Mesothelial cell of epicardium (in vitro differentiated cells): Measurements from ENCODE around the gene FBXW2. TPM values are rescaled to one million over a fixed set of nuclear protein-coding genes. Genes with fewer than 3 reads are reported as not detected.

Experiments
- DNase-seq, 2 experiments: peaks; one replicate each; pipeline ENCODE4 v3.0.0; 2021; ENCODE audit warnings: low spot score in 2 of 2; ENCODE audit not compliant: unreplicated experiment in 2 of 2
- H3K27ac Mint-ChIP-seq: 2 replicates; pipeline ENCODE4 v1.8.0; 2021; ENCODE audit warnings: mixed read lengths
- H3K27me3 Mint-ChIP-seq: 2 replicates; pipeline ENCODE4 v1.8.0; 2021; ENCODE audit warnings: low read depth, mixed read lengths
- H3K36me3 Mint-ChIP-seq: 2 replicates; pipeline ENCODE4 v1.8.0; 2021; ENCODE audit warnings: mixed read lengths
- H3K4me1 Mint-ChIP-seq: 2 replicates; pipeline ENCODE4 v1.8.0; 2021; ENCODE audit warnings: mixed read lengths
- H3K4me3 Mint-ChIP-seq: 2 replicates; pipeline ENCODE4 v1.8.0; 2021; ENCODE audit warnings: mild to moderate bottlenecking, moderate library complexity, mixed read lengths
- H3K9me3 Mint-ChIP-seq: 2 replicates; pipeline ENCODE4 v1.8.0; 2021; ENCODE audit warnings: mixed read lengths
- total RNA-seq: library from RNA; stranded (reverse); gene quantifications from 3 replicates; pipeline ENCODE4 v1.2.1, GENCODE V29; 2021
- TF ChIP-seq, protein P1 (sequence below): fragments of 200-600 bp; sonication (generic); IDR thresholded peaks from one replicate; pipeline ENCODE4 v1.5.0; 2021; ENCODE audit warnings: antibody characterized with exemption; ENCODE audit not compliant: unreplicated experiment

The FBXW2 gene
- total RNA-seq, 1 donor from 2014 or later, result 67.5 TPM

DNA sequence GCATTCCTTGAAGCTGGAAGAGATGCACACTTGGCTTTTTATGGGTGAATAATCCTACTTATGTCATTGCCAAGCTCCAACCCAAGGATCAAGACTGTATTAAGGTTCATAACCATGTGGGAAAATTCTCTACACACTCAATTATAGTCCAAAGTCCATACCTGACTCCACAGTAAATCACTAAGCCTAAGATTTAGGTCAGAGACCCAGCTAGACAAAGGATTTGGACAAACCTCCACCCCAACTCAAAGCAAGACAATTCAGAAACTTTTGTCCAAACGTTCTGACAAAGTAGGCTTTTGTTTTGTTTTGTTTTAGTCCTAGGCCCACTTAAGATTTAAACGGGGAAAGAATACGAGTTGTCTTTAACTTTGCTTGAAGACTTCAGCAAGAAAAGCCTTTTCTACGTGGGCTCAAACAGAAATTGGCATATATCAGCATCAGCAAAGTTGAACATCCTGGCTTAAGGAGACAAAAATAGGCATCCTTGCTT lies 80.6 kb downstream of the FBXW2 start:
- peak overlapping the region; percentile 6 for H3K27ac Mint-ChIP-seq
- peak overlapping the region; percentile 89 for H3K4me3 Mint-ChIP-seq
- no peaks in the 10 kb centered on the region for H3K27me3 Mint-ChIP-seq

DNA sequence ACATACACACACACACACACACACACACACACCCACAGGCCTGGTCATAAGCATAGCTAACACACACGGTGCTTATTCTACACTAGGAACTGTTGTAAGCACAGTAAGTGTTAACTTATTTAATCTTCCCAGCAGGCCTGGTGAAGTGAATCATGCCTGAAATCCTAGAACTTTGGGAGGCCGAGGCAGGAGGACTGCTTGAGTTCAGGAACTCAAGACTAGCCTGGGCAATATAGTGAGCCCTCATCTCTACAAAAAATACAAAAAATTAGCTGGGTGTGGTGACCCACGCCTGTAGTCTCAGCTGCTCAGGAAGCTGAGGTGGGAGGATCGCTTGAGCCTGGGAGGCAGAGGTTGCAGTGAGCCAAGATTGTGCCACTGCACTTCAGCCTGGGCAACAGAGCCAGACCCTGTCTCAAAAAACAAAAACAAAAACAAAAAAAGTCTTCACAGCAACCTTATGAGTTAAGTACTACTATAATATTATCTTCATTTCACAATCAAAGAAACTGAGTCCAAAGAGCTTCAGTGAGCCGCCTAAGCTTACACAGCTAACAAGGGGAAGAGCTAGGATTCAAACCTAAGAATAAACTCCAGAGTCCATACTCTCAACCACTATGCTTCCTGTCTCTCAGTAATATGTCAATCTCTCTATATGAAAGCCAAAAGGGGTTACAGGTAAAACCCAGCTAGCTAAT lies 81.2 kb downstream of the FBXW2 start:
- no peak overlapping the region for H3K27ac Mint-ChIP-seq
- peak overlapping the region; percentile 89 for H3K4me3 Mint-ChIP-seq
- DNase-seq, result no peak
- no peaks in the 10 kb centered on the region for H3K27me3 Mint-ChIP-seq
- H3K36me3 Mint-ChIP-seq, result no peaks in the 10 kb centered on the region
- TF ChIP-seq, protein P1, sequence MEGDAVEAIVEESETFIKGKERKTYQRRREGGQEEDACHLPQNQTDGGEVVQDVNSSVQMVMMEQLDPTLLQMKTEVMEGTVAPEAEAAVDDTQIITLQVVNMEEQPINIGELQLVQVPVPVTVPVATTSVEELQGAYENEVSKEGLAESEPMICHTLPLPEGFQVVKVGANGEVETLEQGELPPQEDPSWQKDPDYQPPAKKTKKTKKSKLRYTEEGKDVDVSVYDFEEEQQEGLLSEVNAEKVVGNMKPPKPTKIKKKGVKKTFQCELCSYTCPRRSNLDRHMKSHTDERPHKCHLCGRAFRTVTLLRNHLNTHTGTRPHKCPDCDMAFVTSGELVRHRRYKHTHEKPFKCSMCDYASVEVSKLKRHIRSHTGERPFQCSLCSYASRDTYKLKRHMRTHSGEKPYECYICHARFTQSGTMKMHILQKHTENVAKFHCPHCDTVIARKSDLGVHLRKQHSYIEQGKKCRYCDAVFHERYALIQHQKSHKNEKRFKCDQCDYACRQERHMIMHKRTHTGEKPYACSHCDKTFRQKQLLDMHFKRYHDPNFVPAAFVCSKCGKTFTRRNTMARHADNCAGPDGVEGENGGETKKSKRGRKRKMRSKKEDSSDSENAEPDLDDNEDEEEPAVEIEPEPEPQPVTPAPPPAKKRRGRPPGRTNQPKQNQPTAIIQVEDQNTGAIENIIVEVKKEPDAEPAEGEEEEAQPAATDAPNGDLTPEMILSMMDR, result no peak
- peaks cover 46% of the 10 kb centered on the region for H3K4me1 Mint-ChIP-seq
- no peaks in the 10 kb centered on the region for H3K9me3 Mint-ChIP-seq

More for the DNA sequence above, 80.6 kb downstream of the FBXW2 start:
- Mint-ChIP-seq H3K36me3 (no peaks in the 10 kb centered on the region), H3K4me1 (peaks cover 41% of the 10 kb centered on the region), H3K9me3 (no peaks in the 10 kb centered on the region)
- DNase-seq, result no peak
- TF ChIP-seq, protein P1, result no peak

DNA sequence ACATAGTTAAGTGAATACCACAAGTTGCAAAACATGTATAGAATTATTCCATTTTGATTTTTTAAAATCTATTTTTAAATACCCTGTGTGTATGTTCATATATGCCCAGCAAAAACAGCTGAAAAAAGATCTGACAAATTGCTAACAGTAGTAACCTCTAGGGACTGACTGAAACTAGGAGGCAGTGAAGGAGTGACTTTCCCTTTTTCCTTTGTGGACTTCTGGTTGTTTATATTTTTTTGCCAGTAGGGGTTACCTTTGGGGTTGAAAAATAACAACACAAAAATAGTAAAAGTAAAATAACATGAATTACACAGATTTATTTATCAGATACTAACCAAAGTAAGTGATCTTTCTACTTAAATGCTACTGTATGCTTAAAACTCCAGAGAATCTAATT lies 81.9 kb downstream of the FBXW2 start:
- H3K4me1 Mint-ChIP-seq, result peaks cover 50% of the 10 kb centered on the region
- no peak for DNase-seq
- TF ChIP-seq, protein P1, result no peak
- H3K27me3 Mint-ChIP-seq, result no peaks in the 10 kb centered on the region
- H3K9me3 Mint-ChIP-seq, result no peaks in the 10 kb centered on the region
- peak overlapping the region; percentile 19 for H3K27ac Mint-ChIP-seq
- H3K4me3 Mint-ChIP-seq, result no peak overlapping the region
- no peaks in the 10 kb centered on the region for H3K36me3 Mint-ChIP-seq

DNA sequence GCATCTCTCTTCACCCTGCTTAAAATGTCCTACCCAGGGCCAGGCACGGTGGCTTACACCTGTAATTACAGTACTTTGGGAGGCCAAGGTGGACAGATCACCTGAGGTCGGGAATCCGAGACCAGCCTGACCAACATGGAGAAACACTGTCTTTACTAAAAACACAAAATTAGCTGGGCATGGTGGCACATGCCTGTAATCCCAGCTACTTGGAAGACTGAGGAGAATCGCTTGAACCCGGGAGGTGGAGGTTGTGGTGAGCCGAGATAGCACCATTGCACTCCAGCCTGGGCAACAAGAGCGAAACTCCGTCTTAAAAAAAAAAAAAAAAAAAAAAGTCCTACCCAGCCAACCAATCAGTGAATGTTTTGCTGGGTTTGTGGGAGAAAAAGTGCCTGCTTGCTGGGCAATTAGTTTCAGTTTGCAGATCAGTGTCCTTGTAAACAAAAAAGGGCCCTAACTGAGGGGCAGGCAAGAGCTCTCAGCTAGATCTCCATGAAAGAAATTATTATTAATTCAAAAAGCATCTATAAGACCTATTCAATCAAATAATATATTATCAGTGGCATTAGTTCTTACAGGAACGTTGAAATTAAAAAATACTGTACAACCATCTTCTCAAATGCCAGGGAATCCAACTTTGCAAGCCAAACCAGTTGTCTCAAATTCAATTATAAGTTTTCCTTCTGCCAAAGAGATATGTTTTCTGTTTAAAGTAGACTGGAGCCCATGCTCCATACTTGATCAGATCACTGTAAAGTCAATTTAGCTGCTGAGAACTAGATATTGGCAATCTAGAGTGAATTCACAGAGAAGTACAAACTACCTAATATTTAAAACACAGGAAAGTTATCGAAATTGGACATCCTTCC lies 82.9 kb downstream of the FBXW2 start:
- Mint-ChIP-seq H3K4me1 (peaks cover 53% of the 10 kb centered on the region), H3K27ac (peak overlapping the region; percentile 76), H3K4me3 (no peak overlapping the region), H3K9me3 (no peaks in the 10 kb centered on the region), H3K27me3 (no peaks in the 10 kb centered on the region), H3K36me3 (no peaks in the 10 kb centered on the region)
- TF ChIP-seq, protein P1, result no peak
- DNase-seq, result no peak

DNA sequence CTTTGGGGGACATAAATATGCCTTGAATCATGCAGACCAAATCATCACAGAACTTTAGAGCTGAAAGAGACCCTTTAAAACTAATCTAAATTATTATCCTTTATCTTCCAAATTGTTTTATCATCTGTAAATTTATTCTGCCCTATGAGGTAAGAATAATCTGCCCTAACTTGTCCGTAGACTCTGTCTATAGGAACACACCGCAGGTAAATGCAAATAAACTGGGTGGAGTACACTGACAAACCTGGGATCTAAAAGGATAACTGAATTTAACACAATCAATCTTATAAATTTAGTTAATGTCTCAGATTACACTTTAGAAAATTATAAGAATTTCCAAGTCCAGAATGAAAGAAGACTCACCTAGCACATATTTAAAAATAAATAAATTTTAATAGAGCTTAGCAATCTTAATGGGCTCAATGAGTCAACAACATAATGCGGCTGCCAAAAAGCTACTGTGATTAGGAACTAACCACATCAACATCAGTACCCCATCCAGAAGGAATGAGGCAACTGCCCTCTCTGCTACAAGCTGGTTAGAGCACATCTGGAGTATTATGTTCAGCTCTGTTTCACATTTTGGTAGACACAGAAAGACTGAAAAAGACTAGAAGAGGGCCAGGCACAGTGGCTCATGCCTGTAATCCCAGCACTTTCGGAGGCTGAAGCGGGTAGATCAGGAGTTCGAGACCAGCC lies 84.5 kb downstream of the FBXW2 start:
- Mint-ChIP-seq H3K27me3 (no peaks in the 10 kb centered on the region), H3K4me3 (no peak overlapping the region), H3K36me3 (peaks cover 2% of the 10 kb centered on the region), H3K9me3 (no peaks in the 10 kb centered on the region), H3K27ac (no peak overlapping the region), H3K4me1 (peaks cover 52% of the 10 kb centered on the region)
- no peak for DNase-seq
- TF ChIP-seq, protein P1, result no peak
